OCI-LY1 (cell line): Measurements from ENCODE around the gene NKIRAS2.

Source experiments
- CTCF ChIP-seq: fragments of 200-600 bp; sonication (generic), shearing (Covaris generic); IDR thresholded peaks from 2 replicates; pipeline ENCODE4 v1.5.1; 2017; ENCODE audit warnings: mild to moderate bottlenecking, antibody characterized with exemption, low read length, moderate library complexity, mixed read lengths
- EZH2 ChIP-seq: fragments of 200-600 bp; sonication (generic), shearing (Covaris generic); IDR thresholded peaks from 2 replicates; pipeline ENCODE4 v1.8.0; 2017; ENCODE audit warnings: borderline replicate concordance, mixed run types, mild to moderate bottlenecking, antibody characterized with exemption, low read length, moderate library complexity, mixed read lengths

GRCh38 chr17:41982026-41982760 is 37.7 kb upstream of the NKIRAS2 start:
- no peak for TF ChIP-seq CTCF
- TF ChIP-seq EZH2: no peak
